ENCODE data around the gene VWA3B.

VWA3B gene

GRCh38 chr2:98334439-98335078 is 247.6 kb downstream of the VWA3B start:
- no peak for DNase-seq (ENCODE audit: low read depth in 2 of 2)

- no peak for DNase-seq (ENCODE audit: low read depth in 2 of 2)
Measured at GRCh38 chr2:98335271-98335670, 248.3 kb downstream of the VWA3B start.

DNA sequence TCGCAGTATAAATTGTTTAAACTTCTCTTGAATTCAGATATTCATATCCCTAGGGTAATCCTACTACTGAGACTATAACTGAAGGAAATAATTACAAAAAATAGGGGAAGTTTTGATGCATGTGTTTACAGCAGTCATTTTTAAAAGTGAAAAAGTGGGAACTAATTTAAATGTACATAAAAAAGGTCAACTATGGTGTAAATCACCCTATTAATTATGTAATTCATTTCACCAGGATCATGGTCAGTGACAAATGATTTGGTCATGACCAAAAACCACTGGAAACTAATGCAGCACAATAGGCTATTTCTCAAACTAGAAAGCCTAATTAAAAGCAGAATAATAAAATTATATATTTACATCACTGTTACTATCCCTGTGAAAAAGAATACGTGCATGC is 254.3 kb downstream of the VWA3B start:
- DNase-seq (ENCODE audit: low read depth in 2 of 2): no peak

GRCh38 chr2:98343285-98343684 is 256.3 kb downstream of the VWA3B start:
- no peak for DNase-seq (ENCODE audit: low read depth in 2 of 2)

DNA sequence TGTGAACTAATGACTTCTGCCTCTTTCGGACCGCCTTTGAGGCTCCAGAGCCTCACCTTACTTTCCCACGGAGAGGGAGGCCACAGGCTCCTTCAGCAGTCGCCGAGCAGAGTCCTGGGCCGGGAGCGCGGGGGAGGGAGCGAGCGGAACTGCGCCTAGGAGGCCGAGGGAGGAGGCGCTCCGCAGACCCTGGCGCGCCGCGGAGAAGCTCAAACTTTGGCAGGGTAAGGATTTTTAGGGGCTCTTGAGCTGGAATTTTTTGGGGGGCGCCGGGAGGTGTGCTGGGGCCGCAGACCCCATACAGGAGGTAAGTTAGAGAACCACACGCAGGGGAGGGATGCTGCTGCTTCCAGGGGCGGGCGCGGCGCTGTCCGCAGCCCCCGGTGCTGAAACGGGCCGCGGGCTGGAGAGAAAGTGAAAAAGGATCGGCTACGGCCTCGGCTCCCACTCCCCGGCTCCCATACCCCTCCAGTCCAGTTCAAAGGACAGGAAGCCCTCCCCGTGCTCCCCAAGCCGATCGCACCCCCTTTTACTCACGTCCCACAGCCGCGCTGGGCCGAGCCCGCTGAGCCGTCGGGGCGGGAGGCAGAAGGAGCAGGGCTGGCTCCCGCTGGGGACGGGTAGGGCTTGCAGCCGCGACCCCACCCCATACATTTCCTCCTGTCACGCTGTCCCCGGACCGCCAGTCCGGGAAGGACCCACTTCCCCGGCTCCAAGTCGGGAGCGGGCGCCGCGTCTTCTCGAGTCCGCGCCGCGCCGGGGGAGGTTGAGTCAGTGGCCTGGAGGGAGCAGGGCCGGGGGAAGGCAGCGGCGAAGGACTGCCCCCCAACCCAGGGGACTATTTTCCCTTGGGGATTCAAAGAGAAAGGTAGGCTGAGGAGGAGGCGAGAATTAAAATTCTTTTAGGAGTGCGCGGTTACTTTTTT is 259.6 kb downstream of the VWA3B start, which contains the start of gene CNGA3:
CNGA3 (plus strand) TSS at position 146 of the 926 bp plus-strand sequence. CDS start 23,520 bp downstream, outside the sequence.
- no peak for DNase-seq (ENCODE audit: low read depth in 2 of 2)

DNA sequence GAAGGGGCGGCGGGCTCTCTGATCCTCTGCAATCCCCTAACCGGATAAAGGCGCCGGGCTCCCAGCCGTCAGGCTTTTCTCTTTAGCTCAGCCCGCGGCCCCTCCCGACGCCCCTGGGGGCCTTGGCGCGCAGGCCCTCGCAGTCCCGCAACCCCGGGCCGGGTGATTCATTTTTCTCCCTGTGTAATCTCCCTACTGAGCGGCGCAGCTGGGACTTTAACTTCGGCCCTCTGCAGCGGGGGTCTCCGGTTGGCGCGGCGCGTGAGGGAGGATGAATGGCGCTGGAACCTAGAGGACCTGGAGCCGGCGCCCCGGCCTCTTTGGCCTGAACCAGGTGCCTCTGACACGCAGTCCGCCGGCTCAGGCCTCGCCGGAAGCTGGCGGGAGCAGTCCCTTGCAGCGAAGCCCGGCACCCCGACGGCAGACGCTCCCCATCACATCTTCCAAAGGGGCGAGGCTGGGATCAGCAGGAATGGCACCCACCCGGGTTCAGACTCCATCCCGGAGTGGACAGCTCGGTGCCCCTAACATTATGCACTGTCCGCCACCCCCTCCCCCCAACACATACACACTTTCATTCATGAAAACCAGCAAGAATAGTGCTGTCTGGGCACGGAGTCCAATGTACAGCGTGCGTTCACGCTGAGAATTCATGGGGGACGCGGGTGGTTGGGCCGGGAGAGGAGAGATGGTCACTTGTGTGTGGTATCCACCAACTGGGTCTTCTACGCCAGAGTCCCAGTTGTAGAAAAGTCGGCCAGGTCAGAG is 260.5 kb downstream of the VWA3B start:
- no peak for DNase-seq (ENCODE audit: low read depth in 2 of 2)

- DNase-seq (ENCODE audit: low read depth in 2 of 2): no peak
Measured at GRCh38 chr2:98348066-98348561, 261.1 kb downstream of the VWA3B start.

DNA sequence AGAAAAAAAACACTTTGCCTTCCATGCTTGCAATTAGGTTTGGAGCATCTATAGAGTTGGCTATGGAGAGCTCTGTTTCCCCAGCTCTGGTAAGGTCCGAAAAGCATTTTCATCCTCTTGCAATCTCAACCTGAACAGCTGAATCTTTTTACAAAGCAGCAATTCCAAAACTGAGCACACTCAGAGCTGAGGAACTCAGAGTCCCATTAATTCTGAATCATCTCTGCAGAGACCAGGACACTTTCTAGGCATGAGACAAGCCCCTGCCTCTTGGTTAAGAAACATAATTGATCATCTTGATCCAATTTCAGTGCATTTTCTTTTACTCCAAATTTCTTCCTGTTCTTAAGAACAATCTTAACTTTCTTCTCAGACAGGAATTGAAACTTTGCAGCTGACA is 263.4 kb downstream of the VWA3B start:
- DNase-seq (ENCODE audit: low read depth in 2 of 2): no peak

DNA sequence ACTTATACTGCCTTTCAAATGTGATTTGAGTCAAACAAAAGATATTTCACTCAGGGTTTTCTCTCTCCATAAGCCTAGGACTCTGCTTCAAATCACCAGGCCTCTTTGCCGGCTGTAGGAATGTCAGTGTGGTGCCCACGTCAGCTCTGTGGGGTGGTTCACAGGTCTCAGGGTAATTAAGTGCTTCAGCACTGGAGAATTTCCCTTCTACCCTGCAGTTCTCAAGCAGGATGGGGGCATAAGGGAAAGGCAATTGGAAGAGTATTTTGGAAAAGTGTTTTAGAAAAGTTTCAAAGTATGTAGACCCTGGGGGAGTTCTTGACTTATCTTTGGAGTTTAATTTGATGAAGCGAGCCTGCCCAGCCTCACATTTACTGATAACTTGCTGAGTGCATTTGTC is 268.9 kb downstream of the VWA3B start:
- DNase-seq (ENCODE audit: low read depth in 2 of 2): no peak

DNA sequence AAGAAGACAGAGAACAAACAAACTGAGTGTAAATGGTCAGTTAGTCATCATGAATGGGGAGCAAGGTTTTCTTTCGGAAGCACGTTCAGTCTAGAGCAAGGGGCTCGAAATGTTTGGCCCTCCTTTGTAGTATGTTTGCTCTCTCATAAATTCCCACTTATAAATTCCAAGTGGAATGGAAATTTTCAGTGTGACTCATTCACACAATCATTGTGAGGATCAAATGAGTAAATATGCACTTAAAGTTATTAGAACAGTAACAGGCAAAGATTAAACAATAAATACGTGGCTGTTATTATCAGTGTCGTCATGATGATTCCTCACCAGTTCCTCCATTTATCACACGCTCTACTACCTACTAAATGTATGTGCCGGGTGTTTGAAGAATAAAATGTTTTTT is 269.8 kb downstream of the VWA3B start:
- DNase-seq (ENCODE audit: low read depth in 2 of 2): no peak

- DNase-seq (ENCODE audit: low read depth in 2 of 2): no peak
Measured at GRCh38 chr2:98357849-98358248, 270.9 kb downstream of the VWA3B start.

- no peak for DNase-seq (ENCODE audit: low read depth in 2 of 2)
Measured at GRCh38 chr2:98359986-98360385, 273.0 kb downstream of the VWA3B start.

Measured in stimulated activated CD4-positive, alpha-beta T cell treated with anti-CD3 and anti-CD28 coated beads, Interleukin-1b, Interleukin-23, amount 100 ng/mL, for 1 hour (primary cell).